ENCODE data around the gene TGM3. TPM values are rescaled to one million over a fixed set of nuclear protein-coding genes. Genes with fewer than 3 reads are reported as not detected.

The TGM3 gene
- total RNA-seq, 1 experiment from 2014 or later = not detected

- no peak for DNase-seq (ENCODE audit: low spot score)
These were observed 9.7 kb downstream of the TGM3 start for GRCh38 chr20:2305479-2305878.

DNA sequence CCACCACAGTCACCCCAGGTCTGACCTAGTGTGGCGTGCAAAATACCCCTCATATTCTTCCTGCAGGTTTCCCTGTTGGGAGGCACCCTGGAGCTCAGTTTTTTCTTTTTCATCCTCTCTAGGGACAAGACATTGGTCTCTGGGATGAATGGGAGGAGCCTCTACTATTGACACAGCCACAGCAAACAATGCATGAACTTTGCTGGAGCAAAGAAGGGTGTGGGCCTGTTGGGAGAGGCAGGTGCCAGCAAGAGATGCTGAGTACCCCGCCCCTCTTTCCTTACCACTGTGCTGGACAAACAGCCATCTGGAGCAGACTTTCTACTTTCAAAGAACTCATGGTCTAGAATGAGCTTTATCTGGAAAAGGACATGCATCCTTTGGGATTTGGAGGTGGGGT is 10.1 kb downstream of the TGM3 start:
- no peak for DNase-seq (ENCODE audit: low spot score)

DNA sequence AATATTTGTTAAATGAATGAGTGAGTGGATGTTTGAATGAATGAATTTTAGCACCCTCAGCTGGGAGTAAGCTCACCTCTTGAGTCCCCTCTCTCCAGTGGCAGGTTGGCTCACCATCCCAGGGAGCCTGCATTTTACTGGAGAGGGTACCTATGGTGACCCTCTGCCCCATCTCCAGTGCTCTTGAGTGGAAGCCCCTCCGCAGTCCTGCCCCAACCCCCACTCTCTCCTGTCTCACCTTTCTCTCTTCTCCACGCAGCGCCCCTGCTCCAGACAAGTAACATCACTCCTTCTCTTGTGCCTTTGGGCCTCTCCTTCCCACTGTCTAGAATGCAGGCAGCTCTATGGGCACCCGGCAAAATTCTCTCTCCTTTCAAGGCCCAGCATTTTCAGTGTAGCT is 11.3 kb downstream of the TGM3 start:
- DNase-seq (ENCODE audit: low spot score) = no peak

DNA sequence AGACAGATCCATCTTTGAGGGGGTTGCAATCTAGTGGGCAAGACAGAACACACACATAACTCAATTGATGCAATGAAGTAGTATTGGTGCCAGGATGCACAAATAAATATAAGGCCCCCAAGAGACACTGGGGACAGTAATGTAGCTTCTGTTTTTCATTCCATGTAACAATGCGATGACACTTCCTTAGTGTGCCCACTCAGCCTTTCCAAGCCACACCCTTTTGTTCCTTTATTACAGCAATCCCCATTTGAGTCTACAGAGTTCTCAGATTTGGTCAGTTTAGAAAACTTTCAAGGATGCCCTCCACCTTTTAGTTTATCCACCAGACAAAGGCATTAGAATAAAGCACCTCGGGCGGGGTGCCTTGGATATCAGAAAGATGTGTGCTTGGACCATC is 15.5 kb downstream of the TGM3 start:
- DNase-seq (ENCODE audit: low spot score) = no peak

- DNase-seq (ENCODE audit: low spot score) = no peak
These were observed 17.1 kb downstream of the TGM3 start for GRCh38 chr20:2312876-2313275.

DNA sequence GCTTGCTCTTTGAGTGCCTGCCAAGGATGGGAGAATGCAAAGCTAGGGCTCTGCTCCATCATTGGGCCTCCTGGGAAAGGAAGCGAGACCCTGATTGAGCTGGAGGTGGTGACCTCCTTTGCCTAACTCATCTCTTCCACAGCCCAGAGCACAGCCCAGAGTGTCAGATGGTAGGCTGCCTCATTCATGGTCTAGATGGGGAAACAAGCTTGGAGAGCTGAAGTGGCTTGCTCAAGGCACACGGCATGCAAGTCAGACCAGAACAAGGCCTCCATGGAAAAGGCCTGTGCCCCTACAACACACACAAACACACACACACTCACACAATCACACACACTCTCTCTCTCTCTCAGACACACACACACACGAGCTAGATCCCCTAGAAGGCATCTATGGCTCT is 17.5 kb downstream of the TGM3 start:
- DNase-seq (ENCODE audit: low spot score) = no peak

DNA sequence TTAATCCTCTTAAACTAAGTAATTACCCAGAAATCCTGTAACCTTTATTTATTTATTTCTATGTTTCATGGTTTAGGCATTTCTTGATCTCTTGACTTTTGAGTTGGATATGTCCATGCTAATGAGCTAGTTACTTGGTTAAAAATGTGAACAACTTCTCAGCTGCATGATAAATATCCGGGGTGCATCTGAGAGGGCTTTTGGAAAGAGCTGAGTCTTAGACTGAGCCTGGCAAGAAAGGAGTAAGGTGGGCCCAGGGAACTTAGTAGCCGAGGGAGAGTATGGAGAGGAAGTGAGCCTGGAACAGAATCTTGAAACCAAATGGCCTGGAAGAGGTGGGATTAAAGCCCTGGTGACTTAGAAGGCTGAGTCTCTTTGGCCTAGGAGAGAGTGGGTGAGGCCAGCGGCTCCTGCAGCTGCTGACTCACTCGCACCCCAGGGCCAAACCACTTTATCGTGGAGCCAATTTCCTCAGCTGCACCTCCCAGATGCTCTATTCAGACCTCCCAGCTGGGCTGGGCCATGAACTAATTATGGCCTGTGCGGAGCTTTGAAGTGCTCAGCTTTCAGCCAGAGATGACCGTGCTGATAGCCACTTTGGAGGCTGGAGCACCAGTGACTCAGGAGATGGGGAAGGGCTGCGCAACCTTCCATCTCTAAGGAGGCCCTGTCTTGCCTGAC is 19.1 kb downstream of the TGM3 start:
- DNase-seq (ENCODE audit: low spot score) = peak; percentile 97

GRCh38 chr20:2315440-2315778 is 19.6 kb downstream of the TGM3 start:
- DNase-seq (ENCODE audit: low spot score) = no peak

DNA sequence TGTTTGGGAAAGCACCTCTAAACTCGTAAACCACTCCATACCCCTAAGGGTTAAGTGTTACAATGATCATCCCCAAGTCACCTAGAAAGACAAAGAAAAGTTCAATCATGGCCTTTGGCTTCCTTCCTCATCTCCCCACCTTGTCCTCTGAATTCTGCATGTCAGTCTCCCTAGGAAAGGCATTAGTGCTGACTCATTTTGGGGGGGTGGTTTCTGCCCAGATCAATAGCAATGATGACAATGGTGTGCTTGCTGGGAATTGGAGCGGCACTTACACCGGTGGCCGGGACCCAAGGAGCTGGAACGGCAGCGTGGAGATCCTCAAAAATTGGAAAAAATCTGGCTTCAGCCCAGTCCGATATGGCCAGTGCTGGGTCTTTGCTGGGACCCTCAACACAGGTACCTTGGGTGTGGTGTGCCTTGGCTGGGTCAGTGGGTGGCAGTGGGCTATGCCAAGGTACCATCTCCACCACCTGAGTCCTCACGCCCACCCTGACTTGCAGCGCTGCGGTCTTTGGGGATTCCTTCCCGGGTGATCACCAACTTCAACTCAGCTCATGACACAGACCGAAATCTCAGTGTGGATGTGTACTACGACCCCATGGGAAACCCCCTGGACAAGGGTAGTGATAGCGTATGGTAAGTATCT is 21.2 kb downstream of the TGM3 start:
- DNase-seq (ENCODE audit: low spot score) = no peak

- no peak for DNase-seq (ENCODE audit: low spot score)
These were observed 25.2 kb downstream of the TGM3 start for GRCh38 chr20:2320813-2321658.

GRCh38 chr20:2323051-2323450 is 27.2 kb downstream of the TGM3 start:
- DNase-seq (ENCODE audit: low spot score) = no peak

GRCh38 chr20:2326046-2326445 is 30.2 kb downstream of the TGM3 start:
- DNase-seq (ENCODE audit: low spot score) = no peak

DNA sequence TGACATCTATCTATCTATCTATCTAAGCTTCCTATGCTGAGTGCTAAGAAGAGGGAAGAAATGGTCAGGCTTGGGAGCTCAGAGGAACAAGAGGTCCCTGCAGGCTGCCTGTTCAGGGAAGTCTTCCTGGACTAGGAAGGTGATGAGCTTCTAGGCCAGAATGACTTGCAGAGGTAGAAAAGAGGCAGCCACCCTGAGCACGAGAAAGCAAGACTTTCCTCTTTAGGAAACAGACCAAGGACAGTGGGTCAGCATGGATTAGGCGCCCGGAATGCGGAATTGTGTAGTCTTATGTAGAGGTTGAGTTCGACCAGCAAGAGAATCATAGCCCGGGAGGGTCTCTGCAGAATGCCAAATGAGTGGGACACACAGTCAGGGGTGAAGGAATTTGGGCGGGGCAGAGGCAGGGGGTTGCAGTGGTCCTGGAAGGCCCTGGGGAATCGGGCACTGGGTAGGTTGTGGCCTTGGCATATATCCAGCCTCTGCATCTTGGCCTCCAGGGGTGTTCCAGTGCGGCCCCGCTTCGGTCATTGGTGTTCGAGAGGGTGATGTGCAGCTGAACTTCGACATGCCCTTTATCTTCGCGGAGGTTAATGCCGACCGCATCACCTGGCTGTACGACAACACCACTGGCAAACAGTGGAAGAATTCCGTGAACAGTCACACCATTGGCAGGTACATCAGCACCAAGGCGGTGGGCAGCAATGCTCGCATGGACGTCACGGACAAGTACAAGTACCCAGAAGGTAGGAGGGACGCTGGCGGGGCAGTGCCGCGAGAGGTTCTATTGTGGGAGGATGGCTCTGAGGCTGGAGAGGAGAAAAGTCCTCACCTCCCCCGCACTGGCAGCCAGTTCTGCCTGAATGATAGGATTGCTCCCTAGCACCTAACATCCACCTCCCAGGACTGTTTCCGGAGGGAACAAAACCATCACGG is 32.1 kb downstream of the TGM3 start:
- DNase-seq (ENCODE audit: low spot score) = no peak

GRCh38 chr20:2329286-2329685 is 33.5 kb downstream of the TGM3 start:
- DNase-seq (ENCODE audit: low spot score) = no peak

- no peak for DNase-seq (ENCODE audit: low spot score)
These were observed 34.4 kb downstream of the TGM3 start for GRCh38 chr20:2330090-2330695.

DNA sequence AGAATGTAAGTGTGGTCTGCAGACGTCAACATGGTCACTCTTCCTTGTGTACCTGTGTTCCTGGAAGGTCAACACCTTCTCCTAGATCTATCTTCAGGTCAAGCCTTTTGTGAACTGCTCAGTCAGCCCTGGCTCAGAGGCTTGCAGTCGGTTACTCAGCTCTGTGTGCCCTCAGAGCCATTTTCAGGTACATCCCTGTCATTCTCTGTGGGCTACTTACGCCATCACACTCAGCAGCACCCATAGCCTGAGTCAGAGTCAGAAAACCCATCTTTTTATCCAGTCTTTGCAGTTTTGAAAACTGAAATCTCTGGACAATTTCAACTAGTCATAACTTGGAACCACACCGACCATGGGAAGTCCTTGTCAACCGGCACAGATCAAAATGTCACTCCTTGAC is 35.3 kb downstream of the TGM3 start:
- DNase-seq (ENCODE audit: low spot score) = no peak

DNA sequence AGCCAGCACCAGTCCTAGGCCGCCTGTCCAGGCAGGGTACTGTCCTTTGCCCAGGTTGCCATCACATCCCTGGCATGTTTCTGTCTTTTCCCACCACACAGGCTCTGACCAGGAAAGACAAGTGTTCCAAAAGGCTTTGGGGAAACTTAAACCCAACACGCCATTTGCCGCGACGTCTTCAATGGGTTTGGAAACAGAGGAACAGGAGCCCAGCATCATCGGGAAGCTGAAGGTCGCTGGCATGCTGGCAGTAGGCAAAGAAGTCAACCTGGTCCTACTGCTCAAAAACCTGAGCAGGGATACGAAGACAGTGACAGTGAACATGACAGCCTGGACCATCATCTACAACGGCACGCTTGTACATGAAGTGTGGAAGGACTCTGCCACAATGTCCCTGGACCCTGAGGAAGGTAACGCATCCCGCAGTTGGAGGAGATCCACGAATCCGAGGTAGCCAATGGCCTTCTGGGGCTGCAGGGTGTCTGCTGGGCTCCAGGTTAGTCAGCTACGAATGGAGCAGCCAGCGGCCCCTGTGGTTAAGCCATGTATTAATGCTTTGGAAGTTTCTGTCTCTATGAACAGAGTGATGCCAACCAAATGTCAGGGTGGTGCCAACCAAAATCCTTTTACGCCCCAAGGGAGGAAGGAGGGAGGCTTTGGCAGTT is 36.2 kb downstream of the TGM3 start:
- DNase-seq (ENCODE audit: low spot score) = no peak

- no peak for DNase-seq (ENCODE audit: low spot score)
These were observed 36.9 kb downstream of the TGM3 start for GRCh38 chr20:2332711-2333110.

- DNase-seq (ENCODE audit: low spot score) = no peak
These were observed 38.0 kb downstream of the TGM3 start for GRCh38 chr20:2333821-2334220.

DNA sequence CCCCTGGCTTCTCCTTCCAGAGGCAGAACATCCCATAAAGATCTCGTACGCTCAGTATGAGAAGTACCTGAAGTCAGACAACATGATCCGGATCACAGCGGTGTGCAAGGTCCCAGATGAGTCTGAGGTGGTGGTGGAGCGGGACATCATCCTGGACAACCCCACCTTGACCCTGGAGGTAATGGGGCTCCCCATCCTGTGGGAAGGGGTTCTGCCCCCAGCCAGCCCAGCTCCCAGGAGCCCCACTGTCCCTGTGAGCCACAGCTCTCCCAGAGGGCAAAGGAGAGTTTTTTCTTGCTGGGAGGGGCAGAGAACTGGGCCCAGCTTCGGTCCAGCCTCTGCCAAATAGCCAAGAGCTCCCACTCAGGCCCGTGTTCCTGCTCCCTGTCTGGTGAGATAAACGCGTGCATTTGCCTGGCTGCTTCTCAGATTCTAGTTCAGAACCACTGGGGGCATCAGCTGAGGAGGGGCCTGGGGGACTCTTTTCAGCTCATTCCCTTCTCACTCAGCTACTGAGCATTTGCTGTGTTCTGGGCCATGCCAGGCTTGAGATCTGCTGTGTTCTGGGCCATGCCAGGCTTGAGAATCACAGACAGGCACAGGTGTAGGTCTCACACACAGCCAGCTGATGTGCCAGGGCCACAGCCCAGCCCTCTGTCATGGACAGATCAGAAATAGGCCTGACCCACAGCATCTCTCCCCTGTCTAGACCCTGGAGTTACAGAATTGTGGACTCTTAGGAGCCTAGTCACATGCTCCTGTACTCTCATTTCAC is 39.5 kb downstream of the TGM3 start:
- DNase-seq (ENCODE audit: low spot score) = no peak

Data from H4 (cell line).